GM12878 (cell line): ENCODE results near the gene ANKRD55. TPM values are rescaled to one million over a fixed set of nuclear protein-coding genes. Genes with fewer than 3 reads are reported as not detected.

ENCODE experiments used
- BCLAF1 ChIP-seq: fragments of 450-650 bp; IDR thresholded peaks from 2 replicates; pipeline ENCODE4 v1.6.1; 2017; ENCODE audit warnings: antibody characterized with exemption, mild to moderate bottlenecking, moderate library complexity
- ESRRA ChIP-seq: IDR thresholded peaks from 2 replicates; pipeline ENCODE4 v1.6.1; 2012; ENCODE audit warnings: mild to moderate bottlenecking, low read length, improper control_type of control experiment
- ETV6 ChIP-seq, 2 experiments: fragments of 450-650 bp in 1 of 2; IDR thresholded peaks in 1 of 2; conservative IDR thresholded peaks in 1 of 2; 2 replicates each; pipeline ENCODE4 v1.6.1; 2014; ENCODE audit warnings: antibody characterized with exemption in 1 of 2, borderline replicate concordance in 1 of 2, low read depth in 1 of 2, mild to moderate bottlenecking in 1 of 2, moderate library complexity in 1 of 2
- EZH2 ChIP-seq: IDR thresholded peaks from 2 replicates; pipeline ENCODE4 v1.6.1; 2012; ENCODE audit warnings: low read depth, mild to moderate bottlenecking, control low read depth, inconsistent platforms, low read length, borderline replicate concordance; ENCODE audit not compliant: control insufficient read depth
- GABPA ChIP-seq: IDR thresholded peaks from 2 replicates; pipeline ENCODE4 v1.6.1; 2014; ENCODE audit warnings: antibody characterized with exemption, low read depth, mild to moderate bottlenecking, inconsistent platforms
- HDGF ChIP-seq: fragments of 450-650 bp; IDR thresholded peaks from 2 replicates; pipeline ENCODE4 v1.6.1; 2016; ENCODE audit warnings: antibody characterized with exemption
- IKZF2 ChIP-seq, 2 experiments: fragments of 450-650 bp; IDR thresholded peaks; 2 replicates each; pipeline ENCODE4 v1.6.1; 2017; ENCODE audit warnings: mild to moderate bottlenecking in 2 of 2, moderate library complexity in 2 of 2
- JUND ChIP-seq: IDR thresholded peaks from 2 replicates; pipeline ENCODE4 v1.6.1; 2012; ENCODE audit warnings: low read depth, mild to moderate bottlenecking, low read length, improper control_type of control experiment, moderate library complexity
- KAT2A ChIP-seq: conservative IDR thresholded peaks from 2 replicates; pipeline ENCODE4 v1.6.1; 2011; ENCODE audit warnings: low read depth, low read length; ENCODE audit not compliant: control insufficient read depth
- MEF2A ChIP-seq: IDR thresholded peaks from 2 replicates; pipeline ENCODE4 v1.6.1; 2011; ENCODE audit warnings: low read depth, mild to moderate bottlenecking, low read length, moderate library complexity; ENCODE audit not compliant: insufficient read depth
- NFIC ChIP-seq: IDR thresholded peaks from 2 replicates; pipeline ENCODE4 v1.6.1; 2012; ENCODE audit warnings: low read depth, mild to moderate bottlenecking, inconsistent platforms, low read length, moderate library complexity
- NFXL1 ChIP-seq: fragments of 450-650 bp; IDR thresholded peaks from 2 replicates; pipeline ENCODE4 v1.6.1; 2017; ENCODE audit warnings: antibody characterized with exemption, mild to moderate bottlenecking, borderline replicate concordance
- NKRF ChIP-seq: fragments of 450-650 bp; conservative IDR thresholded peaks from 2 replicates; pipeline ENCODE4 v1.6.1; 2017; ENCODE audit warnings: mild to moderate bottlenecking, moderate library complexity
- PML ChIP-seq: IDR thresholded peaks from 2 replicates; pipeline ENCODE4 v1.6.1; 2012; ENCODE audit warnings: low read length, inconsistent platforms
- POU2F2 ChIP-seq: IDR thresholded peaks from 3 replicates; pipeline ENCODE4 v1.6.1; 2011; ENCODE audit warnings: low read depth, mild to moderate bottlenecking, low read length, borderline replicate concordance
- REST ChIP-seq: IDR thresholded peaks from 2 replicates; pipeline ENCODE4 v1.6.1; 2012; ENCODE audit warnings: mild to moderate bottlenecking, low read depth, low read length
- SREBF1 ChIP-seq: IDR thresholded peaks from 2 replicates; pipeline ENCODE4 v1.6.1; 2012; ENCODE audit warnings: mild to moderate bottlenecking, low read length
- TCF12 ChIP-seq: IDR thresholded peaks from 2 replicates; pipeline ENCODE4 v1.6.1; 2011; ENCODE audit warnings: low read depth, mild to moderate bottlenecking, low read length
- ZBED1 ChIP-seq: IDR thresholded peaks from 2 replicates; pipeline ENCODE4 v1.6.1; 2016; ENCODE audit warnings: borderline replicate concordance
- ZNF207 ChIP-seq: fragments of 450-650 bp; IDR thresholded peaks from 2 replicates; pipeline ENCODE4 v1.6.1; 2014; ENCODE audit warnings: antibody characterized with exemption, mild to moderate bottlenecking, borderline replicate concordance
- polyA plus RNA-seq, 11 experiments: library from polyadenylated mRNA; depleted of rRNA in 4 of 11; unstranded in 6 of 11; stranded (reverse) in 5 of 11; fragments of >200 nt; fragmentation: Nextera tagmentation in 4 of 11; fragmentation: Illumina TruSeq in 1 of 11; extraction: Ambion mirVana in 4 of 11; extraction: Trizol in 1 of 11; gene quantifications; 1 replicate in 1 of 11; 2 replicates in 10 of 11; pipeline versions ENCODE4 v1.2.1 to v1.2.3, GENCODE V29; 2011 to 2016; ENCODE audit warnings: inconsistent platforms in 2 of 11, missing spikeins in 2 of 11, low read depth in 1 of 11
- total RNA-seq, 4 experiments: library from RNA; depleted of rRNA in 3 of 4; stranded (reverse); fragments of >200 nt in 3 of 4; fragmentation: Illumina TruSeq in 1 of 4; extraction: Trizol in 1 of 4; gene quantifications; 2 replicates each; pipeline versions ENCODE4 v1.2.1 to v1.2.3, GENCODE V29; 2013 to 2021
- TF ChIP-seq, protein P1 (sequence below): IDR thresholded peaks from 2 replicates; pipeline ENCODE4 v1.6.1; 2011; ENCODE audit warnings: low read depth, low read length, improper control_type of control experiment, borderline replicate concordance

ANKRD55 gene
- total and polyA plus RNA-seq, 10 of the 15 experiments (the other 5 are each of a cell fraction or from before 2014, with no cell fraction given): 0.04 TPM; not detected in 9

- TF ChIP-seq REST: no peak
- no peak for TF ChIP-seq BCLAF1
- no peak for TF ChIP-seq EZH2
- TF ChIP-seq, protein P1, sequence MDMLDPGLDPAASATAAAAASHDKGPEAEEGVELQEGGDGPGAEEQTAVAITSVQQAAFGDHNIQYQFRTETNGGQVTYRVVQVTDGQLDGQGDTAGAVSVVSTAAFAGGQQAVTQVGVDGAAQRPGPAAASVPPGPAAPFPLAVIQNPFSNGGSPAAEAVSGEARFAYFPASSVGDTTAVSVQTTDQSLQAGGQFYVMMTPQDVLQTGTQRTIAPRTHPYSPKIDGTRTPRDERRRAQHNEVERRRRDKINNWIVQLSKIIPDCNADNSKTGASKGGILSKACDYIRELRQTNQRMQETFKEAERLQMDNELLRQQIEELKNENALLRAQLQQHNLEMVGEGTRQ: no peak
- 0 out of 2 replicates have a peak, but pooled peaks have one; percentile 40 for TF ChIP-seq NKRF
- TF ChIP-seq JUND: no peak
- TF ChIP-seq PML: no peak
- no peak for TF ChIP-seq HDGF
- no peak for TF ChIP-seq NFIC
- TF ChIP-seq NFXL1: no peak
- no peak for TF ChIP-seq ZBED1
- TF ChIP-seq TCF12: 0 out of 2 replicates have a peak, but pooled peaks have one; percentile 52
- no peak for TF ChIP-seq MEF2A
- 0 out of 3 replicates have a peak, but pooled peaks have one; percentile 35 for TF ChIP-seq POU2F2
- no peak for TF ChIP-seq GABPA
- TF ChIP-seq IKZF2 (IDR thresholded peaks at IDR 0.05): peak; percentile 67 to 71
- TF ChIP-seq ESRRA: no peak
- TF ChIP-seq SREBF1: no peak
- TF ChIP-seq ETV6 (conservative IDR thresholded peaks at IDR 0.05 in 1 of 2, IDR thresholded peaks at IDR 0.05 in 1 of 2; ENCODE audit: borderline replicate concordance in 1 of 2, low read depth in 1 of 2): no peak
- TF ChIP-seq KAT2A: no peak
- TF ChIP-seq ZNF207: no peak
These were observed 176.3 kb downstream of the ANKRD55 start (continued) for GRCh38 chr5:56056875-56057274.
